Effector memory CD4-positive, alpha-beta T cell (primary cell): ENCODE results near the gene KCNK3.
"Not testable (repeated sequence)": the region's sequence is repeated elsewhere in the genome, so short reads cannot be mapped to it uniquely, and the experiment has no call there.

Experiments used
- DNase-seq, 3 donors: peaks; one replicate each; pipeline ENCODE4 v3.0.0-alpha.2; 2020
- H3K27ac ChIP-seq: 2 replicates; pipeline ENCODE4 v1.7.0; 2013; ENCODE audit warnings: mild to moderate bottlenecking, low read length, moderate library complexity; ENCODE audit not compliant: insufficient read depth, poor library complexity, severe bottlenecking
- H3K27me3 ChIP-seq: replicated peaks from 2 replicates; pipeline ENCODE4 v1.7.0; 2013; ENCODE audit warnings: mild to moderate bottlenecking, low read length; ENCODE audit not compliant: insufficient read depth, control insufficient read depth, poor library complexity, severe bottlenecking
- H3K36me3 ChIP-seq: 2 replicates; pipeline ENCODE4 v1.7.0; 2013; ENCODE audit warnings: mild to moderate bottlenecking, low read length, moderate library complexity; ENCODE audit not compliant: control insufficient read depth, insufficient read depth
- H3K4me1 ChIP-seq: 2 replicates; pipeline ENCODE4 v1.7.0; 2013; ENCODE audit warnings: low read length, mild to moderate bottlenecking; ENCODE audit not compliant: control insufficient read depth, insufficient read depth, poor library complexity, severe bottlenecking
- H3K4me3 ChIP-seq: 2 replicates; pipeline ENCODE4 v1.7.0; 2013; ENCODE audit warnings: low read length, low read depth, mild to moderate bottlenecking; ENCODE audit not compliant: insufficient read depth, poor library complexity, severe bottlenecking
- H3K9me3 ChIP-seq: 2 replicates; pipeline ENCODE4 v1.7.0; 2013; ENCODE audit warnings: mild to moderate bottlenecking, low read length, moderate library complexity; ENCODE audit not compliant: control insufficient read depth

The KCNK3 gene

GRCh38 chr2:26660363-26660962, 32.1 kb upstream of the KCNK3 start:
- Histone ChIP-seq H3K4me1 (no peaks in the 10 kb centered on the region), H3K9me3 (no peaks in the 10 kb centered on the region), H3K27me3 (no peaks in the 10 kb centered on the region), H3K36me3 (no peaks in the 10 kb centered on the region), H3K4me3 (no peak overlapping the region), H3K27ac (no peak overlapping the region)
- DNase-seq = no peak

- H3K9me3 ChIP-seq, H3K27me3 ChIP-seq, H3K27ac ChIP-seq, H3K36me3 ChIP-seq, DNase-seq, H3K4me3 ChIP-seq, H3K4me1 ChIP-seq: not testable (repeated sequence)
These were observed 27.2 kb upstream of the KCNK3 start for GRCh38 chr2:26665296-26665695.

- H3K36me3 ChIP-seq = no peaks in the 10 kb centered on the region
- no peak for DNase-seq
These were observed 25.9 kb upstream of the KCNK3 start for GRCh38 chr2:26666671-26667070.

GRCh38 chr2:26668041-26668440, 24.5 kb upstream of the KCNK3 start:
- DNase-seq = no peak
- Histone ChIP-seq H3K9me3 (no peaks in the 10 kb centered on the region), H3K27me3 (peaks cover 5% of the 10 kb centered on the region), H3K4me3 (no peak overlapping the region), H3K4me1 (no peaks in the 10 kb centered on the region), H3K27ac (no peak overlapping the region), H3K36me3 (no peaks in the 10 kb centered on the region)

More at GRCh38 chr2:26666671-26667070, 25.9 kb upstream of the KCNK3 start:
- peaks cover 5% of the 10 kb centered on the region for H3K27me3 ChIP-seq
- no peaks in the 10 kb centered on the region for H3K4me1 ChIP-seq
- no peaks in the 10 kb centered on the region for H3K9me3 ChIP-seq
- H3K4me3 ChIP-seq = no peak overlapping the region
- H3K27ac ChIP-seq = no peak overlapping the region

GRCh38 chr2:26668856-26669750, 23.4 kb upstream of the KCNK3 start:
- peaks cover 5% of the 10 kb centered on the region for H3K27me3 ChIP-seq
- H3K27ac ChIP-seq = no peak overlapping the region
- no peaks in the 10 kb centered on the region for H3K36me3 ChIP-seq
- no peak for DNase-seq
- no peak overlapping the region for H3K4me3 ChIP-seq
- H3K4me1 ChIP-seq = no peaks in the 10 kb centered on the region
- no peaks in the 10 kb centered on the region for H3K9me3 ChIP-seq

GRCh38 chr2:26670171-26670570, 22.4 kb upstream of the KCNK3 start:
- Histone ChIP-seq H3K27ac (no peak overlapping the region), H3K9me3 (no peaks in the 10 kb centered on the region), H3K4me3 (no peak overlapping the region), H3K36me3 (no peaks in the 10 kb centered on the region), H3K27me3 (peaks cover 5% of the 10 kb centered on the region), H3K4me1 (no peaks in the 10 kb centered on the region)
- DNase-seq = no peak

GRCh38 chr2:26670931-26671460, 21.5 kb upstream of the KCNK3 start:
- no peaks in the 10 kb centered on the region for H3K9me3 ChIP-seq
- H3K4me3 ChIP-seq = no peak overlapping the region
- DNase-seq = no peak
- no peaks in the 10 kb centered on the region for H3K4me1 ChIP-seq
- no peaks in the 10 kb centered on the region for H3K36me3 ChIP-seq
- no peak overlapping the region for H3K27ac ChIP-seq
- H3K27me3 ChIP-seq = peaks cover 5% of the 10 kb centered on the region

GRCh38 chr2:26671691-26672090, 20.8 kb upstream of the KCNK3 start:
- Histone ChIP-seq H3K27ac (no peak overlapping the region), H3K4me3 (no peak overlapping the region), H3K27me3 (peaks cover 5% of the 10 kb centered on the region), H3K4me1 (no peaks in the 10 kb centered on the region), H3K9me3 (no peaks in the 10 kb centered on the region), H3K36me3 (no peaks in the 10 kb centered on the region)
- DNase-seq = no peak

GRCh38 chr2:26672112-26672817, 20.3 kb upstream of the KCNK3 start:
- H3K4me3 ChIP-seq = no peak overlapping the region
- no peak overlapping the region for H3K27ac ChIP-seq
- no peaks in the 10 kb centered on the region for H3K9me3 ChIP-seq
- no peaks in the 10 kb centered on the region for H3K36me3 ChIP-seq
- peaks cover 5% of the 10 kb centered on the region for H3K27me3 ChIP-seq
- DNase-seq = no peak
- H3K4me1 ChIP-seq = no peaks in the 10 kb centered on the region
